Measurements from ENCODE around the gene GPR141.

- TF ChIP-seq SUZ12 (IDR thresholded peaks at IDR 0.05; ENCODE audit: extremely low read depth, insufficient read depth, insufficient read length) (no peak), ZNF274 (IDR thresholded peaks at IDR 0.05; ENCODE audit: low read depth, low read length) (no peak)
Measured at GRCh38 chr7:37714606-37715005, 31.0 kb downstream of the GPR141 start.

All from NT2/D1 (cell line).